ENCODE measurements around the gene SOHLH1. TPM values are rescaled to one million over a fixed set of nuclear protein-coding genes. Genes with fewer than 3 reads are reported as not detected.

SOHLH1 gene
- total and polyA plus RNA-seq, 7 donors: not detected

DNA sequence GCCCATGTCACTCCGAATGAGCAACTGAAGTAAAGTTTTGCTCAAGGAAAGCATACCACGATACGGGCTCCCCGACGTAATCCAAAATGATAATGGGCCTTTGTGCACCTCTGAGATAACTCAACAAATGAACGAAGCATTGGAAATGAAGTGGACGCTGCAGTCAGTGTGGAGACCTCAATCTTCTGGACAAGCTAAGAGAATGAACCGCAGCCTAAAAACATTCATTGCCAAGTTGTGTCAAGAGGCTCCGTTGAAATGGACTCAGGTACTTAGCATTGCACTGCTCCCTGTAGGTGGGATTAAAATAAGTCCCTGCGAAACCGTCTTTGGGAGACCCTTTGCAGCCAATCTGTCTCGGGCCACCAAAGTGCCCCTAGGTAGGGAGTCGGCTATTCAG lies 40.0 kb downstream of the SOHLH1 start:
- WGBS, 2 donors: 90 to 91% methylated on average over 13 of the region's 13 CpGs
- Histone ChIP-seq H3K27ac (no peak overlapping the region), H3K4me1 (no peaks in the 10 kb centered on the region), H3K27me3 (peaks cover 0 to 30% (median 0%) of the 10 kb centered on the region in 3 donors), H3K9me3 (no peaks in the 10 kb centered on the region), H3K4me3 (no peak overlapping the region), H3K36me3 (no peaks in the 10 kb centered on the region)
- TF ChIP-seq, protein P1, sequence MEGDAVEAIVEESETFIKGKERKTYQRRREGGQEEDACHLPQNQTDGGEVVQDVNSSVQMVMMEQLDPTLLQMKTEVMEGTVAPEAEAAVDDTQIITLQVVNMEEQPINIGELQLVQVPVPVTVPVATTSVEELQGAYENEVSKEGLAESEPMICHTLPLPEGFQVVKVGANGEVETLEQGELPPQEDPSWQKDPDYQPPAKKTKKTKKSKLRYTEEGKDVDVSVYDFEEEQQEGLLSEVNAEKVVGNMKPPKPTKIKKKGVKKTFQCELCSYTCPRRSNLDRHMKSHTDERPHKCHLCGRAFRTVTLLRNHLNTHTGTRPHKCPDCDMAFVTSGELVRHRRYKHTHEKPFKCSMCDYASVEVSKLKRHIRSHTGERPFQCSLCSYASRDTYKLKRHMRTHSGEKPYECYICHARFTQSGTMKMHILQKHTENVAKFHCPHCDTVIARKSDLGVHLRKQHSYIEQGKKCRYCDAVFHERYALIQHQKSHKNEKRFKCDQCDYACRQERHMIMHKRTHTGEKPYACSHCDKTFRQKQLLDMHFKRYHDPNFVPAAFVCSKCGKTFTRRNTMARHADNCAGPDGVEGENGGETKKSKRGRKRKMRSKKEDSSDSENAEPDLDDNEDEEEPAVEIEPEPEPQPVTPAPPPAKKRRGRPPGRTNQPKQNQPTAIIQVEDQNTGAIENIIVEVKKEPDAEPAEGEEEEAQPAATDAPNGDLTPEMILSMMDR (IDR thresholded peaks at IDR 0.05): no peak
- TF ChIP-seq POLR2AphosphoS5 (IDR thresholded peaks at IDR 0.05) (no peak), EP300 (IDR thresholded peaks at IDR 0.05) (no peak), POLR2A (IDR thresholded peaks at IDR 0.05) (no peak)
- intact Hi-C loops (cut with DNase I): no loop called here
- DNase-seq: no peak

- intact Hi-C loops (cut with DNase I): no loop called here
- no peaks in the 10 kb centered on the region for H3K9me3 ChIP-seq
- TF ChIP-seq POLR2AphosphoS5 (IDR thresholded peaks at IDR 0.05) (no peak), POLR2A (IDR thresholded peaks at IDR 0.05) (no peak), EP300 (IDR thresholded peaks at IDR 0.05) (no peak)
- TF ChIP-seq, protein P1 (IDR thresholded peaks at IDR 0.05): no peak
- no peak for DNase-seq
- H3K27ac ChIP-seq: no peak overlapping the region
- no peaks in the 10 kb centered on the region for H3K36me3 ChIP-seq
- H3K4me1 ChIP-seq: no peaks in the 10 kb centered on the region
- WGBS, 2 donors: 88% methylated on average over 15 of the region's 15 CpGs
- no peak overlapping the region for H3K4me3 ChIP-seq
- peaks cover 0 to 15% (median 0%) of the 10 kb centered on the region in 3 donors for H3K27me3 ChIP-seq
These were observed 41.9 kb downstream of the SOHLH1 start for GRCh38 chr9:135657416-135657815.

- Histone ChIP-seq H3K27ac (no peak overlapping the region), H3K4me3 (no peak overlapping the region), H3K4me1 (no peaks in the 10 kb centered on the region), H3K36me3 (no peaks in the 10 kb centered on the region), H3K27me3 (peaks cover 0 to 11% (median 0%) of the 10 kb centered on the region in 3 donors), H3K9me3 (no peaks in the 10 kb centered on the region)
- intact Hi-C loops (cut with DNase I): no loop called here
- TF ChIP-seq POLR2A (IDR thresholded peaks at IDR 0.05): no peak
- TF ChIP-seq, protein P1 (IDR thresholded peaks at IDR 0.05): no peak
- TF ChIP-seq EP300 (IDR thresholded peaks at IDR 0.05): no peak
- no peak for TF ChIP-seq POLR2AphosphoS5 (IDR thresholded peaks at IDR 0.05)
- no peak for DNase-seq
- 70 to 77% methylated on average over 8 of the region's 8 CpGs for WGBS, 2 donors
These were observed 44.0 kb downstream of the SOHLH1 start for GRCh38 chr9:135655317-135655716.

DNA sequence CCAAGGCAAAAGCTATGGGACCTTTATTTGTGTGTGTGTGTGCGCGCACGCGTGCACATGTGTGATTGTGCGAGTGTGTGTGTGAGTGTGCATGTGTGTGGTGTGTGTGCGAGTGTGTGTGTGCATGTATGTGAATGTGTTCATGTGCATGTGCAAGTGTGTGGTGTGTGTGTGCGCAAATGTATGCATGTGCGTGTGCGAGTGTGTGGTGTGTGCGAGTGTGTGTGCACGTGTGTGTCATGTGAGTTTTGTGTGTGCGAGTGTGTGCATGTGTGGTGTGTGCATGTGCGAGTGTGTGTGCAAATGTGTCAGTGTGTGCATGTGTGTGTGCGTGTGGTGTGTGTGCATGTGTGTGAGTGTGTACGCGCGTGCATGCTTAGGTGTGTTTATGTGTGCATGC lies 48.9 kb downstream of the SOHLH1 start:
- peaks cover 0 to 7% (median 0%) of the 10 kb centered on the region in 3 donors for H3K27me3 ChIP-seq
- WGBS, 2 donors: 95% methylated on average over 17 of the region's 17 CpGs
- H3K27ac ChIP-seq: no peak overlapping the region
- no peaks in the 10 kb centered on the region for H3K36me3 ChIP-seq
- intact Hi-C loops (cut with DNase I): no loop called here
- no peak overlapping the region for H3K4me3 ChIP-seq
- TF ChIP-seq EP300 (IDR thresholded peaks at IDR 0.05) (no peak), POLR2AphosphoS5 (IDR thresholded peaks at IDR 0.05) (no peak), POLR2A (IDR thresholded peaks at IDR 0.05) (no peak)
- TF ChIP-seq, protein P1 (IDR thresholded peaks at IDR 0.05): no peak
- DNase-seq: no peak
- peaks cover 8 to 23% (median 19%) of the 10 kb centered on the region in 4 donors for H3K9me3 ChIP-seq
- H3K4me1 ChIP-seq: no peaks in the 10 kb centered on the region

- no peak for DNase-seq
- Histone ChIP-seq H3K4me3 (no peak overlapping the region), H3K4me1 (no peaks in the 10 kb centered on the region), H3K27ac (no peak overlapping the region), H3K27me3 (no peaks in the 10 kb centered on the region), H3K9me3 (peaks cover 8 to 31% (median 24%) of the 10 kb centered on the region in 4 donors), H3K36me3 (no peaks in the 10 kb centered on the region)
- intact Hi-C loops (cut with DNase I): no loop called here
- TF ChIP-seq, protein P1 (IDR thresholded peaks at IDR 0.05): no peak
- no peak for TF ChIP-seq EP300 (IDR thresholded peaks at IDR 0.05)
- TF ChIP-seq POLR2A (IDR thresholded peaks at IDR 0.05): no peak
- WGBS, 2 donors: 65 to 77% methylated on average over 2 of the region's 2 CpGs
These were observed 49.8 kb downstream of the SOHLH1 start for GRCh38 chr9:135649508-135649907.

Measured in sigmoid colon (tissue), 7 donors.